Measurements from ENCODE around the gene MYL11. TPM values are rescaled to one million over a fixed set of nuclear protein-coding genes. Genes with fewer than 3 reads are reported as not detected.

MYL11 gene
- total and polyA plus RNA-seq, 2 experiments from 2014 or later = 2.1 TPM; not detected in 1

- H3F3A ChIP-seq (ENCODE audit: insufficient read depth) = peaks cover 13% of the 10 kb centered on the region
- H3K36me3 ChIP-seq (ENCODE audit: low read depth) = no peaks in the 10 kb centered on the region
- H3K27me3 ChIP-seq (replicated peaks; ENCODE audit: insufficient read depth) = no peaks in the 10 kb centered on the region
- WGBS, 2 experiments (ENCODE audit: low coverage in 1 of 2, low lambda C conversion rate in 2 of 2, missing lambda C conversion rate in 2 of 2) = 0 to 2% methylated on average over 34 to 47 of the region's 65 CpGs
- H3K4me2 ChIP-seq (ENCODE audit: unreplicated experiment) = peak within 1 kb of the TSS; percentile 79
- in situ Hi-C loops (cut with MboI) = loop anchor here (25.0 kb wide), 1 partner anchor 295 kb away; the partner anchor contains the start of genes GDPD3 and MAPK3
- H3K9me3 ChIP-seq (ENCODE audit: low read depth) = no peaks in the 10 kb centered on the region
- peaks cover 30% of the 10 kb centered on the region for H3K79me2 ChIP-seq (ENCODE audit: insufficient read depth)
- H4K20me1 ChIP-seq (ENCODE audit: insufficient read depth) = no peaks in the 10 kb centered on the region
- no peaks in the 10 kb centered on the region for H3K9me2 ChIP-seq (ENCODE audit: insufficient read depth)
- H3K4me1 ChIP-seq (ENCODE audit: insufficient read depth) = peaks cover 22% of the 10 kb centered on the region
- peak within 1 kb of the TSS; percentile 78 for H3K4me3 ChIP-seq
- peak; percentile 94 for DNase-seq
- peak within 1 kb of the TSS; percentile 89 for H3K9ac ChIP-seq
- TF ChIP-seq EZH2 (IDR thresholded peaks at IDR 0.05; ENCODE audit: insufficient read depth, poor library complexity, severe bottlenecking) (no peak), EZH2phosphoT487 (IDR thresholded peaks at IDR 0.05; ENCODE audit: insufficient read depth, low read depth) (no peak)
- H3K27ac ChIP-seq = peak within 1 kb of the TSS; percentile 79
- peak within 1 kb of the TSS; percentile 89 for H2AFZ ChIP-seq
Measured at GRCh38 chr16:30407102-30407803, 32.7 kb downstream of the MYL11 start, which contains the start of gene ZNF771. Gene ZNF771, plus strand, starts transcription at chr16:30407606. Its CDS starts 448 bp downstream, at chr16:30408054.

- WGBS, 2 experiments (ENCODE audit: low coverage in 1 of 2, low lambda C conversion rate in 2 of 2, missing lambda C conversion rate in 2 of 2) = 6 to 10% methylated on average over 13 to 18 of the region's 19 CpGs
- Histone ChIP-seq H3K79me2 (ENCODE audit: insufficient read depth) (peaks cover 37% of the 10 kb centered on the region), H3K27ac (peak overlapping the region; percentile 79), H3F3A (ENCODE audit: insufficient read depth) (peaks cover 13% of the 10 kb centered on the region), H3K4me3 (peak overlapping the region; percentile 78), H3K9ac (peak overlapping the region; percentile 89), H3K9me3 (ENCODE audit: low read depth) (no peaks in the 10 kb centered on the region), H2AFZ (peak overlapping the region; percentile 89), H3K9me2 (ENCODE audit: insufficient read depth) (no peaks in the 10 kb centered on the region), H3K4me2 (ENCODE audit: unreplicated experiment) (peak overlapping the region; percentile 79), H3K4me1 (ENCODE audit: insufficient read depth) (peaks cover 22% of the 10 kb centered on the region), H4K20me1 (ENCODE audit: insufficient read depth) (no peaks in the 10 kb centered on the region), H3K27me3 (replicated peaks; ENCODE audit: insufficient read depth) (no peaks in the 10 kb centered on the region), H3K36me3 (ENCODE audit: low read depth) (peaks cover 3% of the 10 kb centered on the region; the same call in 1 of the 2 replicates)
- TF ChIP-seq EZH2phosphoT487 (IDR thresholded peaks at IDR 0.05; ENCODE audit: insufficient read depth, low read depth) (no peak), EZH2 (IDR thresholded peaks at IDR 0.05; ENCODE audit: insufficient read depth, poor library complexity, severe bottlenecking) (no peak)
- DNase-seq = peak; percentile 56
- in situ Hi-C loops (cut with MboI) = loop anchor here (25.0 kb wide), 1 partner anchor 296 kb away; the partner anchor contains the start of genes GDPD3 and MAPK3
Measured at GRCh38 chr16:30407804-30408534, 33.4 kb downstream of the MYL11 start.

GRCh38 chr16:30409125-30410060, 34.8 kb downstream of the MYL11 start:
- H3K9ac ChIP-seq = 0 out of 2 replicates have a peak overlapping the region, but pooled peaks have one; percentile 16
- H3K36me3 ChIP-seq (ENCODE audit: low read depth) = peaks cover 5% of the 10 kb centered on the region; the same call in 1 of the 2 replicates
- no peaks in the 10 kb centered on the region for H3K9me2 ChIP-seq (ENCODE audit: insufficient read depth)
- peak overlapping the region; percentile 62 for H3K4me2 ChIP-seq (ENCODE audit: unreplicated experiment)
- H3K27me3 ChIP-seq (replicated peaks; ENCODE audit: insufficient read depth) = no peaks in the 10 kb centered on the region
- peaks cover 13% of the 10 kb centered on the region for H3F3A ChIP-seq (ENCODE audit: insufficient read depth)
- in situ Hi-C loops (cut with MboI) = loop anchor here (25.0 kb wide), 1 partner anchor 297 kb away; the partner anchor contains the start of genes GDPD3 and MAPK3
- no peaks in the 10 kb centered on the region for H3K9me3 ChIP-seq (ENCODE audit: low read depth)
- no peak overlapping the region for H2AFZ ChIP-seq
- no peak for TF ChIP-seq EZH2 (IDR thresholded peaks at IDR 0.05; ENCODE audit: insufficient read depth, poor library complexity, severe bottlenecking)
- no peak for TF ChIP-seq EZH2phosphoT487 (IDR thresholded peaks at IDR 0.05; ENCODE audit: insufficient read depth, low read depth)
- H3K4me3 ChIP-seq = no peak overlapping the region
- peak overlapping the region; percentile 15; the same call in 1 of the 2 replicates for H3K27ac ChIP-seq
- 38 to 45% methylated on average over 15 of the region's 15 CpGs for WGBS, 2 experiments (ENCODE audit: low coverage in 1 of 2, low lambda C conversion rate in 2 of 2, missing lambda C conversion rate in 2 of 2)
- H4K20me1 ChIP-seq (ENCODE audit: insufficient read depth) = no peaks in the 10 kb centered on the region
- peaks cover 49% of the 10 kb centered on the region for H3K79me2 ChIP-seq (ENCODE audit: insufficient read depth)
- peaks cover 22% of the 10 kb centered on the region for H3K4me1 ChIP-seq (ENCODE audit: insufficient read depth)
- peak; percentile 88 for DNase-seq

Data from GM23248 (cell line).